Adrenal gland (tissue), 12 donors: ENCODE data around the gene CACHD1. TPM values are rescaled to one million over a fixed set of nuclear protein-coding genes. Genes with fewer than 3 reads are reported as not detected.

Experiments
- DNase-seq, 7 donors: peaks; one replicate each; pipeline ENCODE4 v3.0.0-alpha.2; 2019 to 2020
- H3K27ac ChIP-seq, 5 donors: fragments of 200-600 bp; sonication (generic) in 4 of 5; 1 replicate in 3 of 5; 2 replicates in 2 of 5; pipeline versions ENCODE4 v1.5.1 to v1.8.0; 2016 to 2020; ENCODE audit warnings: mild to moderate bottlenecking in 1 of 5
- H3K27me3 ChIP-seq: fragments of 200-600 bp; 2 replicates; pipeline ENCODE4 v1.8.0; 2021
- H3K36me3 ChIP-seq, 2 donors: fragments of 200-600 bp; replicated peaks in 1 of 2; 1 replicate in 1 of 2; 2 replicates in 1 of 2; pipeline versions ENCODE4 v1.5.1 to v1.8.0; 2018 to 2022
- H3K4me1 ChIP-seq, 2 donors: fragments of 200-600 bp; replicated peaks in 1 of 2; 1 replicate in 1 of 2; 2 replicates in 1 of 2; pipeline versions ENCODE4 v1.5.1 to v1.8.0; 2018 to 2021
- H3K4me3 ChIP-seq, 4 donors: fragments of 200-600 bp; sonication (generic) in 3 of 4; one replicate each; pipeline ENCODE4 v1.5.1; 2016 to 2018
- H3K9me3 ChIP-seq, 3 donors: fragments of 200-600 bp; sonication (generic) in 1 of 3; replicated peaks in 1 of 3; 1 replicate in 2 of 3; 2 replicates in 1 of 3; pipeline versions ENCODE4 v1.5.1 to v1.8.0; 2016 to 2021
- POLR2A ChIP-seq, 2 donors: fragments of 450-650 bp; IDR thresholded peaks; one replicate each; pipeline ENCODE4 v1.6.1; 2017; ENCODE audit warnings: antibody characterized with exemption in 2 of 2, mild to moderate bottlenecking in 2 of 2, moderate library complexity in 1 of 2
- WGBS, 4 donors: extraction: QIAGEN DNeasy Blood & Tissue Kit in 2 of 4; methylation state at CpG; one replicate each; pipeline versions ENCODE4 v1.1.5 to v1.1.7; 2013 to 2017; 5-methylcytosine and 5-hydroxymethylcytosine counted together
- intact Hi-C, 2 donors: fragments of 100-400 bp; cut with DNase I; formaldehyde crosslinking; loops; one replicate each; pipeline versions ENCODE4 v1.14.1 to v1.15.0; 2022 to 2023
- polyA plus RNA-seq, 3 donors: library from polyadenylated mRNA; stranded (reverse); fragments of 200-250 nt in 2 of 3; fragments of 350-450 nt in 1 of 3; fragmentation: Illumina TruSeq in 1 of 3; extraction: RNeasy Lipid Tissue Mini Kit (QIAGEN cat#74804) in 1 of 3; gene quantifications; one replicate each; pipeline ENCODE4 v1.2.3, GENCODE V29; 2013 to 2014
- total RNA-seq, 9 donors: library from RNA; depleted of rRNA in 4 of 9; stranded (reverse); fragments of >200 nt in 4 of 9; fragments of 120-200 nt in 1 of 9; fragmentation: NEBNext Ultra II Directional in 1 of 9; extraction: Animal tissue kit (Norgen Biotek cat#: 25700) in 1 of 9; gene quantifications; one replicate each; pipeline versions ENCODE4 v1.1.0 to v1.2.4, GENCODE V29; 2013 to 2023
- TF ChIP-seq, protein P1 (sequence below), 6 experiments: fragments of 450-650 bp in 4 of 6; fragments of 200-600 bp in 2 of 6; sonication (generic) in 1 of 6; IDR thresholded peaks; 1 replicate in 5 of 6; 2 replicates in 1 of 6; pipeline versions ENCODE4 v1.5.1 to v1.8.0; 2016 to 2021; ENCODE audit warnings: antibody characterized with exemption in 6 of 6, mild to moderate bottlenecking in 2 of 6, moderate library complexity in 1 of 6
- donor health status: healthy with polysubstance abuse.
- donor health status: Bipolar disorder and iron deficiency.
- donor health status: DM: yes; HTN: yes; CAD: no.
- donor health status: DM: no; HTN: no; CAD: no.
- donor health status: DM: no; HTN: no; CAD: no.
- donor health status: DM: yes; HTN: yes; CAD: no.

CACHD1 gene
- total and polyA plus RNA-seq, 12 donors, result 14.8 to 43.1 (median 24.0) TPM

DNA sequence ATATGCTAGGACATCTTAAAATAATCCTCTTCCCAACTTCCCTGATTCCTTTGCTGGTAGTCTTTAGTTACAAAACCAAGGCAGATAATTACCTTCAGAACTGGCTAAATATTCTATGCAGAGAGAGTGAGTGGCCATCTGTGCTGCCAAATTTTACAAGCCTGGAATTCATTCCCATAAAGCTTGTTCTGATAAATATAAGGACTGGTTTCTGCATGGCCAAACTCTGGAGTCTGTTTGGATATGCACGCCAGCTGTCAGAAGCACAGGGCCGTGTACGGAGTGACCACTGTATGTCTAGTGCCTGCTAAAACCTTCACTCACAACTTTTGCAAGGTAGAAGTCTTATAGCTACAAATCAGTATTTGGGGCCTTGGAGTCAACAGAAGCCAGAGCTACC is 208.4 kb downstream of the CACHD1 start:
- H3K9me3 ChIP-seq, result no peaks in the 10 kb centered on the region
- peaks cover 0 to 57% of the 10 kb centered on the region in 2 donors for H3K36me3 ChIP-seq
- 94 to 100% (median 96%) methylated on average over 3 of the region's 3 CpGs; no CpG with 5 or more reads in 1 of the 4 donors for WGBS, 4 donors
- no peaks in the 10 kb centered on the region for H3K4me1 ChIP-seq
- no peak for DNase-seq
- no peak for TF ChIP-seq POLR2A (IDR thresholded peaks at IDR 0.05)
- TF ChIP-seq, protein P1, sequence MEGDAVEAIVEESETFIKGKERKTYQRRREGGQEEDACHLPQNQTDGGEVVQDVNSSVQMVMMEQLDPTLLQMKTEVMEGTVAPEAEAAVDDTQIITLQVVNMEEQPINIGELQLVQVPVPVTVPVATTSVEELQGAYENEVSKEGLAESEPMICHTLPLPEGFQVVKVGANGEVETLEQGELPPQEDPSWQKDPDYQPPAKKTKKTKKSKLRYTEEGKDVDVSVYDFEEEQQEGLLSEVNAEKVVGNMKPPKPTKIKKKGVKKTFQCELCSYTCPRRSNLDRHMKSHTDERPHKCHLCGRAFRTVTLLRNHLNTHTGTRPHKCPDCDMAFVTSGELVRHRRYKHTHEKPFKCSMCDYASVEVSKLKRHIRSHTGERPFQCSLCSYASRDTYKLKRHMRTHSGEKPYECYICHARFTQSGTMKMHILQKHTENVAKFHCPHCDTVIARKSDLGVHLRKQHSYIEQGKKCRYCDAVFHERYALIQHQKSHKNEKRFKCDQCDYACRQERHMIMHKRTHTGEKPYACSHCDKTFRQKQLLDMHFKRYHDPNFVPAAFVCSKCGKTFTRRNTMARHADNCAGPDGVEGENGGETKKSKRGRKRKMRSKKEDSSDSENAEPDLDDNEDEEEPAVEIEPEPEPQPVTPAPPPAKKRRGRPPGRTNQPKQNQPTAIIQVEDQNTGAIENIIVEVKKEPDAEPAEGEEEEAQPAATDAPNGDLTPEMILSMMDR (IDR thresholded peaks at IDR 0.05), result no peak
- H3K27ac ChIP-seq, result no peak overlapping the region
- H3K27me3 ChIP-seq, result no peaks in the 10 kb centered on the region
- intact Hi-C loops, result loop anchor here (10.0 kb wide), 3 partner anchors 204 to 414 kb away; partner anchors contain the start of gene CACHD1 (in 1 of the 2)
- H3K4me3 ChIP-seq, result no peak overlapping the region

DNA sequence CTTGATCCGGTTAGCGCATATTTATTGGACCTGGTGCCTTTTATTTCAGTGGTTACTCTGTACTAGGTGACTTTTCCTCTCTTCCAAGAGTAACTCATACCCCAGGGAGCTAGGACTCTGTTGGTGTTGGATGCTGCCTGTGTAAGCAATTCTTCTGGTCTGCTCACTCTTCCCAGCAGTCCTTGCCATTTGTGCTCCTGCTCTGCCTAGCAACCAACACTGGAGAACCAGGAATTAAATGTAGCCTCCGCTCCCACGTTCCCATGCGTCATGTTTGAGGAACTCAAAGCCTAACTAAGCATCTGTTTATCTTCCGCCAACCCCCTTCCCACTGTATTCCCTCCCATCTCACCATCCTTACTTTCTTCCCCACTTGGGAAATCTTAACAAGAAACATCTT is 209.2 kb downstream of the CACHD1 start:
- H3K9me3 ChIP-seq, result no peaks in the 10 kb centered on the region
- H3K4me3 ChIP-seq, result no peak overlapping the region
- no peak overlapping the region for H3K27ac ChIP-seq
- intact Hi-C loops, result loop anchor here (10.0 kb wide), 3 partner anchors 204 to 414 kb away; partner anchors contain the start of gene CACHD1 (in 1 of the 2)
- H3K4me1 ChIP-seq, result no peaks in the 10 kb centered on the region
- no peak for DNase-seq
- TF ChIP-seq, protein P1 (IDR thresholded peaks at IDR 0.05), result no peak
- H3K27me3 ChIP-seq, result no peaks in the 10 kb centered on the region
- H3K36me3 ChIP-seq, result peaks cover 0 to 64% of the 10 kb centered on the region in 2 donors
- WGBS, 4 donors, result 92 to 96% (median 94%) methylated on average over 6 of the region's 6 CpGs

DNA sequence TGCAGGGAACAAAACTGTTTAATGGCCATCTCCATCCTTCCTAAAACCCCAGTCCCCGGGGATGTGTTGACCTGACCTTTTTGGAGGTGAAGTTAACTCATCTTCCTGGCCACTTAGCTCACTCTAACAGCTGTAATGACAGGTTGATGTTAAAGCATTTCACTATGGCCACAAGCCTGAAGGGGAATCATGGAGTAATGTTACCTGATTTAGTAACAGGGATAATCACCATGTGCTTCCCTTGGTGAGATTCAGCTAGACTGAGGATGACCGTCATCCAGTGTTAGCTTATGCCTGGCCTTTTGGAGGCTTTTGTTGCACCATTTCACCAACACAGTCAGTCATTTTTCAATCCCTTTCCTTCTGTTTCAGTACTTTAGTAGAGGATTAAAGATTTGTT is 210.7 kb downstream of the CACHD1 start:
- 86 to 96% (median 92%) methylated on average over 2 of the region's 2 CpGs for WGBS, 4 donors
- Histone ChIP-seq H3K4me3 (no peak overlapping the region), H3K4me1 (peaks cover 0 to 4% of the 10 kb centered on the region in 2 donors), H3K27ac (no peak overlapping the region), H3K36me3 (peaks cover 0 to 64% of the 10 kb centered on the region in 2 donors), H3K27me3 (no peaks in the 10 kb centered on the region), H3K9me3 (no peaks in the 10 kb centered on the region)
- TF ChIP-seq, protein P1 (IDR thresholded peaks at IDR 0.05), result no peak
- no peak for TF ChIP-seq POLR2A (IDR thresholded peaks at IDR 0.05)
- intact Hi-C loops, result loop anchor here in 1 of 2 donors (10.0 kb wide), 1 partner anchor 144 kb away; no protein-coding TSS in a partner anchor
- no peak for DNase-seq

DNA sequence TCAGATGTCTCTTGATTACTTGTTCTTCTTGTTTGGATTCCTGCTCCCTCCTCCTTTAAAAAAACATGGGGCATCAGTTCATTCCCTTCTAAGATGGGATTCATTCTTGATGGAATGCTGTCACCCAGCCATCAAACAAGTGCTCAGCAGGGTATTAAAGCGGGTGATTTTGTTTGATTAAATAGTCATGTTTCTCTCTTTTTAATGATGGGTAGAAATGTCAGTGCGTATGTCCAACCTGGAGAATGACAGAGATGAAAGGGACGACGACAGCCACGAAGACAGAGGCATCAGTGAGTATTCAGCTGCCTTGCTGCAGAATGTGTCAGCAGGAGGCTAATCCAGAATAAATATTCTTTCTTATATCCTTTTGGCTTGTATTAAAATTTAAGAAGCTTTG is 211.1 kb downstream of the CACHD1 start:
- Histone ChIP-seq H3K36me3 (peaks cover 0 to 64% of the 10 kb centered on the region in 2 donors), H3K9me3 (no peaks in the 10 kb centered on the region), H3K27ac (no peak overlapping the region), H3K4me1 (peaks cover 0 to 8% of the 10 kb centered on the region in 2 donors), H3K4me3 (no peak overlapping the region), H3K27me3 (no peaks in the 10 kb centered on the region)
- TF ChIP-seq, protein P1 (IDR thresholded peaks at IDR 0.05), result no peak
- no peak for TF ChIP-seq POLR2A (IDR thresholded peaks at IDR 0.05)
- intact Hi-C loops, result loop anchor here in 1 of 2 donors (10.0 kb wide), 1 partner anchor 144 kb away; no protein-coding TSS in a partner anchor
- 86 to 96% (median 95%) methylated on average over 5 of the region's 5 CpGs for WGBS, 4 donors
- DNase-seq, result no peak
